ENCODE measurements around the gene ZNF556.
"Not testable (repeated sequence)": the region's sequence is repeated elsewhere in the genome, so short reads cannot be mapped to it uniquely, and the experiment has no call there.

ZNF556 gene

DNA sequence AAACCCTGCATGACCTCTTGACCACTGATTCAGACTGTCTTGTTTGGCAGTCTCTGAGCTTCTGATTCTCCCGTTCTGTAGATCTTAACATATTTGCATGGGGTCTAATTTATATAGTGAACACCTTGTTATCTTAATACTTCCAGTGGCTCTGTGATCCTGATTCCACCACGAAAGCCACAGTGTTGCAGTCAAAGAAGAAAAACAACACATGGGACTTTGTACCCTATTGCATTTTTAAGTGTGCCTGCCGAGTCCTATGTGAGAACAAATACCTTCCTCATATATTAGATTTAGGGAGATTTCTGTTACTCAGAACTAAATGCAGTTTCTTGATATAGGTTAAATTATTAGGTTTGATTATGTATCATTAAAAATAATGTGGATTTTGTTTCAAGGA is 12.3 kb upstream of the ZNF556 start:
- no peak for DNase-seq

DNA sequence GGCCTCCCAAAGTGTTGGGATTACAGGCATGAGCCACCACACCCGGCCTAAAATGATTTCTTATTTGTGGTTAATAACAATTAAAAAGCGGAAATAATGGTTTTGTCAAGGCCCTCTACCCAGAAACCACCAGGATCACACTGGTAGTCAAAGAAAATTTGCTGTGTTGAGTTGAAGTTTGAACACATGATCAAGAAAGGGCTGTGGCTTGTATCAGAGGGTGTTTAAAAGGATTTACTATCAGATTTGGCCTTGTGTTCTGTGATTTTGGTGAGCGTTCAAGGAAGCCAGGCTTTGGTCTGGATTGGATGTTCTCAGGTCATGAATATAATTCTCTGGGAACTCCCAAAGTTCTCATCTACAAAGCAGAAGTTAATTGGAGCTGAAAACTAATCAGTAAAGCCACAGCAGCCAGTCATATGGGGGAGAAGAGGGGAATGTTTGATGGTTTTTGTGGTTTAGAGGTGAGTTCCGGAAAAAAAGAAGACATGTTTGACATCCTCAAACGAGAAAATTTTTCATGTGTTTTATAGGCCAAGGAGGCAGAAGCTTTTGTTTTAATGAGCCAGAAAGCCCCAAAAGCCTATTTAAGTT is 10.6 kb upstream of the ZNF556 start:
- no peak for DNase-seq

DNA sequence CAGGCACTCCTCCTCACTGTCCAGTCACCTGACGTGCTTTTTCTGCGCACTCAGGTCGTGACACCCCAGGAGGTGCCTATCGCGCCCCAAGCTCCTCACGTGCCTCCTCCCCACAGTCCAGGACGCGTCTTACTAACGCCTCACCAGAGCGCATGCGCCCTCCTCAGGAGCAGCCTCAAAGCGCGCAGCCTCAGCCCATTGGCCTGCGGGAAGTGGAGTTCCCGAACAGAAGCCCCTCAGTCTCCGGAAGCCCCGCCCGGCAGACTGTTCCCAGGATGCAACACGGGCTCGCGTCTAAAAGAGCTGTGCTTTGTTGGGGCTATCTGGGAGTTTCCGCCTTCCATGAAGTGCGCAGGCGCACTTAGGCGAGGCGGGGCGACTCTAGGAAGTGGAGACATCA is 8.3 kb upstream of the ZNF556 start:
- no peak for DNase-seq

DNA sequence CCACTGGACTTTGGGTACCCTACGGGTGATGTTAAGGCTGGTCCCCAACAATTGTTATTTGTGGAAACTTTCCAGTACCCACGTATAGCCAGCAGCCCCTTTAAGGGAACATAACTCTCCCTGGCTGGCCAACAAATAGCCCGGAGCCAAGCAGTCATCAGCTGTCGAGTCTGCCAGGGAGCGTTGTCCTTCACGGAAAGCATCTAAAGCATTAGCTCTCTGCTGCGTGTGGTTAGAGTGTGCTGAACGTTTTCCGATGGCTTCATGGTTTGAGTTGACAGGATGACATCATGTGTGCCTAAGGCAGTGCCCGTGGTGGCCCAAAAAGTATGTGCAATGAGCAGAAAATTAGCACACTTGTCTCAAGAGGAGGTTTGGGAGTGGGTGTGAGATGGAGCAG is 3.3 kb upstream of the ZNF556 start:
- DNase-seq, result no peak

DNA sequence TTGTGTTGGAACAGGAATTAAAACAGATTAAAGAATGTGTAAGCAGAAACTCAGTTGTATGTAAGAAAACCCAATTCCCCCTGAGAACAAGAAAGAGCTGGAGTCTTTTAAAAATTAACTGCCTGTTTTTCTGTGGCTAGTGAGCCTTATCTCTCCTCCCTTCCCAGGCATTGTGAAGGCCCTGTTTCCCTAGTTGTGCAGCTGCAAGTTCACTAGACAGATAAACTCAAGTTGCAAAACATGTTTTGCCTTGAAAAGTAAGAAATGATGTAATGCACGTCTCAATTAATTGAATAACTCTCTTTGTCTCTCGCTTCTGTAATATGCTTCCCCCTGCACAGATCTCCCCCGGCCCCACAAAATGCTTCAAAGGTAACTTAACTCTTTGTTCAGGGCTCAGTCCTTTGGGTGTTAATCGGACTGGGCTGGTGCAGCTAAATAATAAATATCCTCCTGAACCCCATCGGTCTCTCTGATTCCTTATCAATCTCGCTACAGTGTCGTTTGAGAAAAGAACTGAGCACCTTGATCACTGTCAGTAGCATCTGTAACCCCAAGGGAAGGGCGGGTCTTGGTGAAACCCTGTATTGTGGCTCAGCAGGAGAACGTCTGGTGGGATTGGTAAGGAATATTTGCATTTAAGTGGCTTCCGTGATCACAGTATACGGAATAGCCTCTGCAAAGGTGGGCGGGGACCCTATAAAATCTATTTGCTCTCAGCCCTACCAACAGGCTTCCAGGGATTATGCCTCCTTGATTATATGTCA is 1.6 kb upstream of the ZNF556 start:
- DNase-seq, result peak; percentile 92

DNA sequence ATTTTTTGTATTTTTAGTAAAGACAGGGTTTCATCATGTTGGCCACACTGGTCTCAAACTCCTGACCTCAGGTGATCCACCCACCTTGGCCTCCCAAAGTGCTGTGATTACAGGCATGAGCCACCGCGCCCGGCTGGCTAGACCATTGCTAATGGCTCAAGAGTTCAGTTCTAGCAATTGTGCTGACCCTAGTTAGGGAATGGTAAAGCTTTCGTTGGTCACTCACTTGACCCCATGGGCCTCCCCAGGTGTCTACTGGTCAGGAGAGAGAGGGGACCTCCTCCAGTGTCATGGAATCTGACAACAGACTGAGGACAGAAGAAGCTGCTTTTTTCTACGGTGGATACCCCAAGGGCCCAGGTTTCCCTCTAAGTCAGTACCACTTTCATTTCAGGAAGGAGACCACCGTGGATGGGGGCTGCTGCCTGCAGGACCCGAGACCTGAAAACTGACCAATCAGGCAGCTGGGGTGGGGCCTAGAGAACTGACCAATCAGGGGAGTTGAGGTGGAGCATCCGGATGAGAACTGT is 575 bp upstream of the ZNF556 start:
- no peak for DNase-seq

DNA sequence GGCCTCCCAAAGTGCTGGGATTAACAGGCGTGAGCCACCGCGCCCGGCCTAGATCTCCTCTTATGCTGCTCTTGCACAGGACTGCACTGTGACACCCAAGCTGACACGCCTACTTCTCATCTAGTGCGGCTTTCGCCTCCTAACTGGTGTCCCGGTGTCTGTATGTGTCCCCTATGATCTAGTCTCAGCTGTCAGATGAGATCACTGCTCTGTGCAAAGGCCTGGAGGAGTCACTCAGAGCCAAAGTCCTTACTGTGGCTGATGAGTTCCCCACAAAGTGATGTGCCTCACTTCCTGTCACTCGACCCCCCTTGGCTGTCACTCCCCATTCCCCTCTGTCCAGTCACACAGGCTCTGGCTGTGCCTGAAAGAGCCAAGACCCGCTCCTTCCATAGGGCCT is 2.5 kb downstream of the ZNF556 start:
- no peak for DNase-seq

DNA sequence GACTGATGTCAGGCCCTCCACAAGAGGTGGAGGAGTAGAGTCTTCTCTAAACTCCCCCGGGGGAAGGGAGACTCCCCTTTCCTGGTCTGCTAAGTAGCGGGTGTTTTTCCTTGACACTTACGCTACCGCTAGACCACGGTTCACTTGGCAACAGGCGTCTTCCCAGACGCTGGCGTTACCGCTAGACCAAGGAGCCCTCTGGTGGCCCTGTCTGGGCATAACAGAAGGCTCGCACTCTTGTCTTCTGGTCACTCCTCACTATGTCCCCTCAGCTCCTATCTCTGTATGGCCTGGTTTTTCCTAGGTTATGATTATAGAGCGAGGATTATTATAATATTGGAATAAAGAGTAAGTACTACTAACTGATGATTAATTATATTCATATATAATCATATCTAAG is 5.0 kb downstream of the ZNF556 start:
- DNase-seq, result not testable (repeated sequence)

DNA sequence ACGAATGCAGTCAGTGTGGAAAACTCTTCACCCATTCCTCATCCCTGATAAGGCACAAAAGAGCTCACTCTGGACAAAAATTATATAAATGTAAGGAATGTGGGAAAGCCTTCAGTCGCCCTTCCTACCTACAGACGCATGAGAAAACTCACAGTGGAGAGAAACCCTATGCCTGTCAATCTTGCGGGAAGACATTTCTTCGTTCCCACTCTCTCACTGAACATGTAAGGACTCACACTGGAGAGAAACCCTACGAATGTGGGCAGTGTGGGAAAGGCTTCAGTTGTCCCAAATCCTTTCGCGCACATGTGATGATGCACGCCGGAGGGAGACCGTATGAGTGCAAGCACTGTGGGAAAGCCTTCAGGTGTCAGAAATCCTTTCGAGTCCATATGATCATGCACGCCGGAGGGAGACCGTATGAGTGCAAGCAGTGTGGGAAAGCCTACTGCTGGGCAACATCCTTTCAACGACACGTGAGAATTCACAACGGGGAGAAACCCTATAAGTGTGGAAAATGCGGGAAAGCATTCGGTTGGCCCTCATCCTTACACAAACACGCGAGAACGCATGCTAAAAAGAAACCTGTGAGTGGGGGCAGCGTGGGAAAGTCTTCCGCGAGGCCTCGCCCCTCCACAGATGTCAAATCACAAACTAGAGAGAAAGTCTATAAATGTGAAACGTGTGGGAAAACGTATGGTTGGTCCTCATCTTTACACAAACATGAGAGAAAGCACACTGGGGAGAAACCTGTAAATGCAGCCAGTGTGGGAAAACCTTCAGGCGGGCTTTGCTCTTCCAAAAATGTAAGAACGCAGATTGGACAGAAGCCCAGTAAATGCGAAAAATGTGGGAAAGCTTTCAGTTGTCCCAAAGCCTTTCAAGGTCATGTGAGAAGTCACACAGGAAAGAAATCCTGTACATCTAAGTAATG is 10.5 kb downstream of the ZNF556 start:
- no peak for DNase-seq

DNA sequence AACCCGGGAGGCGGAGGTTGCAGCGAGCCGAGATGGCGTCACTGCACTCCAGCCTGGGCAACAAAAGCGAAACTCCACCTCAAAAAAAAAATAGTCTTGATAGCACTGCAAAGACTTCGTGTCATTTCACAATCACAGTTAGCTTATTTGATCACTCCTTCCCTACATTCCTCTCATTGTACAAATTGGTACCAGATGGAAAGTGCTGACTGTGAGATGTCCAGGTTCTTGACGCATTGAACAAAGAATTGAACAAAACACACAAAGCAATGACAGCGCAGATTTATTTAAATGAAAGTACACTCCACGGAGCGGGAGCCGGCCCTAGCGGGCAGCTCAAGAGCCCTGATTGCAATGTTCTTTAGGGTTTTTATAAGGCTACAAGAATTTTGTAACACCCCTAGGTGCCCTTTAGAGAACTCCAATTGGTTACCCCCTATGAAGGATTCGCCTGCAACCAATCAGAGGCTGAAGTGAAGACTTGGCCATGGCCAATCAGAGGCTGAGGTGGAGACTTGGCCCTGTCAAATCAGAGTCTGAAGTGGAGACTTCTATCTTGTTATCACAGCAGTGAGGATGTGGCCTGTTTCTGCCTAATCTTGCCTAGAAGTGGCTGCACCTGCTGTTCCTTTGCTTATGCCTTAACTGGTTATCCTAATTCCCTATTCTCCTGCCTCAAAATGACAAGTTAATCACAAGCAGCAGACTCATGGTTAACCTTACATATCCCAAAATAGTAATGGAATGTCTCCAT is 16.7 kb downstream of the ZNF556 start:
- peak; percentile 24 for DNase-seq

DNA sequence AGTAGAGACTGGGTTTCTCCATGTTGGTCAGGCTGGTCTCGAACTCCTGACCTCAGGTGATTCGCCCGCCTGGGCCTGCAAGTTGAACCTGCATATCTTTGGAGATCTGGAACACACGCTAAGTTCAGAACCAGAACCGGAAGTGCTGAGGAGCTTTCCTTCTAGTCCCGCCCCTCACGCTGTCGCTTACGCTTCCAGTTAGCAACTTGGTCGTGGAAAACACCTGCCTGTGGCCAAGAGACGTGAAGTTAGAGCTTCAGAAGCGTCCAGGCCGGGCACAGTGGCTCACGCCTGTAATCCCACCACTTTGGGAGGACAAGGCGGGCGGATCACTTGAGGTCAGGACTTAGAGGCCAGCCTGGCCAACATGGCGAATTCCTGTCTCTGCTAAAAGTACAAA is 18.6 kb downstream of the ZNF556 start:
- no peak for DNase-seq

DNA sequence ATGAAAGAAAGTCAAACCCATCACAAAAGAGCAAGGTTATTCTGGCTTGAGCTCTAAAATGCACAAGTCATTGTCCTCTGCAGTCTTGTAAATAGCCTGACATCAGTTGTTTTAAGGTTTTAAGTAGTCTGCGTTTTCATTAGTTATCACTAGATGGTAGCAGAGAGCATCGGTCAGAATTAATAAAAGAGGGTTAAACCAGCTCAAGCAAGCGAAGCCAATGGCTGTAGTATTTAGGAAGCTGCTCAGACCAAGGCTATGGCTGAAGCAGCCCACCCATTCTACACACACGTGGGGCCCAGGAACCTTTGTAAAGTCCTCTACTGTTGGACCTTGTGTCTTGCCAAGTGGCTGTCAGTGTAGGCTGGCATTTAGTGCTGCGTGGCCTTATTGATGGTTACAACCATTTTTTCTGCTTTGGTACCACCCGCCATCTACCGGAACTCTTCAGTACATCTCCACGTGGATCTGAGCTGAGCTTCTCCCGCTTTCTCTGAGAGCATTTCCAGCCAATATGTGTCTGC is 20.3 kb downstream of the ZNF556 start:
- peak; percentile 87 for DNase-seq

DNA sequence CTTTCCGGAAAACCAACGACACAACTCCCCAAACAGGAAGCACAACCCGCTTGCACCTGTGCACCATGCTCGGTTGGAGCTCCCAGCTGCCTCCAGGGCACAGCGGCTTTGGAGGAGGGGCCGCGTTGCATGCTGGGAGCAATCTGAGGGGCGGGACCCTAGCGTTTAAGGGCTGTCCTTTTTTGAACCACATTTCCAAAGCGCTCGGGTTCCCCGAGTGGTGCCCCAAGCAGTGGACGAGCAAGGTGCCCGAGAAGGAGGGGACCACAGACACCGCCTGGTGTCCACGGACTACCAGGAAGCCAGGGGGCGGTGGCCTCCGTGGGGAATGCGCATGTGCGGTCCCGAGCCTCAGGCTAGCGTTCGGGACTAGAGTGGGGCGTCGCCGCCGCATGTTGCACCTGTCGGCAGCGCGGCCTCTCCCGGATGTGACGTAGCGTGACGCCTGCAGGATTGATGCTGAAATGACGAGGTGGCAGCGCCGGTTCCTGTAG is 21.6 kb downstream of the ZNF556 start:
- DNase-seq, result peak; percentile 73

DNA sequence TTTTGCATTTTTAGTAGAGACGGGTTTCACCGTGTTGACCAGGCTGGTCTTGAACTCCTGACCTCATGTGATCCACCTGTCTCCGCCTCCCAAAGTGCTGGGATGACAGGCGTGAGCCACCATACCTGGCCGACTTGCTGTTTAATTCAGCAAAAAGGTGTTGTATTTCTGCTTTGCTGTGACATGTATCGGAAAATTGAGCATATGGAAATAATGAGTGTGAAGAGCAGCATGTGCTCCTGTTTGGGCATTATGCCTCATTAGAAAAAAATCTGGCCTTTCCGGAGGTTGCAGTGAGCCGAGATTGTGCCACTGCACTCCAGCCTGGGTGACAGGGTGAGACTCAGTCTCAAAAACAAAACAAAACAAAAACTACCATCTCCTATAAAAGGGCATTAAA is 23.4 kb downstream of the ZNF556 start:
- DNase-seq, result not testable (repeated sequence)

DNA sequence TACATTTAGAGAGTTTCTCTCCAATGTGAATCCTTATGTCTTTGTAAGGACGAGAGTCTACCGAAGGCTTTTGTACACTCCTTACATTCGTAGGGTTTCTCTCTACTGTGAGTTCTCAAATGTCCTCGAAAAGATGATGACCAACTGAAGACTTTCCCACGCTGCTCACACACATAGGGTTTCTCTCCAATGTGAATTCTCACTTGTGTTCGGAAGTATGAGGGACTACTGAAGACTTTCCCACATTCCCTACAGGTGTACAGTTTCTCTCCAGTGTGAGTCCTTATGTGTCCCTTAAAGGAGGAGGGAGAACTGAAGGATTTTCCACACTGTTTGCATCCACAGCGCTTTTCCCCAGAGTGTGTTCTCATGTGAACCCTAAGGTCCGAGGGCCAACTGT is 29.6 kb downstream of the ZNF556 start:
- no peak for DNase-seq

DNA sequence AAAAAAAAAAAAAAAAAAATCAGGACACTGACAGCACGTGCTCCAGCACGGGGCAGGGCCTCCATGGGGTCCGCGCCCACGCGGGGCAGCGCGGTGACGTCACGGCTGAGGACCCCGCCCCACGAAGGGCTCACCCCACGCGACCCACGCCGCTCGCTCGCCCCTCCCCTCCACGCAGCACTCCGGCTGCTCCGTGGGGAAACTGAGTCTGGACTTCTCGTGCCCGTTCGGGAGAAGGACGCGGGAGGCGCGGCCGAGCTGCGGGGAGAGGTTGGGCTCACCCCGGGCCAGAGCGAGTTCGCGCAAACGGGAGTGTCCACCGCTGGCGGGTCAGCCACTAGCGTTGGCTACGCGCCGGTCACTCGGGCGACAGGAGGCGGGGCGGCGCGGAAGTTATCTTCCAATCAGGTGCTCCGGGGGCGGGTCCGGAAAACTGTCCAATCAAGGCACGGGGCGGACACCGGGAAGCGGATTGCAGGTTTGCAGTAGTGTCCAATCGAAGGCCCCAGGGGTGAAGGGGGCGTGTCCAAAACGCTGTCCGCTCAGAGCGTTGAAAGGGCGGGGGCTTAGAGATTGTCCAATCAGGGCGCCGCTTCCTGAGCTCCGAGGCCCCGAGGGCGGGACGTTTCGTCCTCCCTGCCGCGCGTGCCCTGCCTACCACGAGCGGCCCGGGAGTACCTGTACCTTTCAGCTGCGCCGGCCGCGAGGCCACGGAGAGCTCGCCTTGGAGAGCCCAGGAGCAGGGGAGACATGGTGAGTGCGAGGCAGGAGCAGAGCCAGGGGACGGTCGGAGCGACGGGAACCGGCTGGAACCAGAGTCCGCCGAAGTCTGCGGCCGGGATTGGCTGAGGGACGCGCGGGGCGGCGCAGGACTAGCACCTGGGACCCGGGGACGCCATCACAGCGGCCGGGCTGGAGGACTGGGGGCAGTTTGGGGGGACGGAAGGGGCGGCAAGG is 33.4 kb downstream of the ZNF556 start, which contains the start of gene ZNF57:
ZNF57 (plus strand) TSS at position 633 of the 957 bp plus-strand sequence; CDS start at position 751, 118 bp downstream.
- DNase-seq, result peak; percentile 100

DNA sequence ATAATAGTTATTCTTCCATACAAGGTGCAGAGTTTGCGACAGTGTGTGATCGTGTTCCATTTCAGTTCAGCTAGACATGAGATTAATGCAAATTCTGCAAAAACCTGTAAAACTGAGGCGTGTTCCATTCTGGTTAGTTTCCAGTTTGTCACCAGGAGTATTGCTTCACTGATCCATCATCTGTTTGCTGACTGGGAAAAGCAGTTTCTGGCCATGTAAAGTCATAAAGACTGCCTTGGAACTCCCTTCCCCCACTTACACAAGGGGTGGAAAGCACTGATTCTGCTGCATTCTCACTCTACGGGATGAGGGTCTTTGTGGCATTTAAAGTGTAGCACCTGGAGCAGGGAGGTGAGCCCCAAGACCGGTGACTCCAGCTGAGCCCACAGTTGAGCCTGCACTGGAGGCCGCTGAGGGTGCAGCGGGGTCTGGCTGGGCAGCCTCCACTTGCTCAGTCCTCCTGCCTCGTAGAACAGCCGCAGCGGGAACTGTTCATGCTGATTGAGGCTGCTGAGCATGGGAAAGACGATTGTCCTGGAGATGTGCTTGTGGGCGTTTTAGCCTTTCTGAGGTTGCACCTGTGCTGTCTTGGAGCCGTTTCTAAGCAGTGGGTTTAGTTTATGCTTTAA is 35.6 kb downstream of the ZNF556 start:
- no peak for DNase-seq

DNA sequence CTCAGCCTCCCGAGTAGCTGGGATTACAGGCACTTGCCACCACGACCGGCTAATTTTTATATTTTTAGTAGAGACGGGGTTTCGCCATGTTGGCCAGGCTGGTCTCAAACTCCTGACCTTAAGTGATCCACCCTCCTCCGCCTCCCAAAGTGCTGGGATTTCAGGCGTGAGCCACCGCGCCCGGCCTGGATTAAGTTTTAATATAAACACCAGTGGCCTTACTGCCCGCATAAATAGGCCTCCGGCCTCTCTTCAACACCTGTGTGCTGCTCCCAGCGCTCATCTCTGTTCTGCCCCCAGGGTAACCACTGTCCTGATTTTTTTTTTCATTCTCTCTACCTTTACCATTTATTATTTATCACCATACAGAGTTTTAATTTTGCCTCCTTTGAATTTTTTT is 36.2 kb downstream of the ZNF556 start:
- not testable (repeated sequence) for DNase-seq

DNA sequence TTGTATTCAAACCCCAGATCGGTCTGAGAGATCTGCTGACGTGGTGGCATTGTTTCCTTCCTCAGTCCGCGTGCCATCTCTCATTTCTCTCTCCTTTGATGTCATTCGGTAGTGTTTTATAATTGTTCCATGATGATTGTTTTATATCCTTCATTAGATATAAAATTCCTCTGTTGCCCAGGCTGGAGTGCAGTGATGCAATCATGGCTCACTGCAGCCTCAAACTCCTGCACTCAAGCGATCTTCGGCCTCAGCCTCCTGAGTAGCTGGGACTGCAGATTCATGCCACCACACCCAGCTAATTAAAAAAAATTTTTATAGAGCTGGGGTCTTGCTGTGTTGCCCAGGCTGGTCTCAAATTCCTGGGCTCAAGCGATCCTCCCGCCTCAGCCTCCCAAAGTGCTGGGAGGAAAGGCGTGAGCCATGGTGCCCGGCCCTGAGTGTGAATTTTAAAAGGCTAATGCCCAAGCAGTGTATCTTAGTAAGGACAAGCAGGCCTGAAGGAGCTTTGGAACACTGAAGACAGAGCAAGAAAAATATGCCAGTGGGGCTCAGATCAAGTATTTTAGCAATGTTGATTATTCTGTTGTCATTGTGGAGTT is 38.9 kb downstream of the ZNF556 start:
- DNase-seq, result no peak

DNA sequence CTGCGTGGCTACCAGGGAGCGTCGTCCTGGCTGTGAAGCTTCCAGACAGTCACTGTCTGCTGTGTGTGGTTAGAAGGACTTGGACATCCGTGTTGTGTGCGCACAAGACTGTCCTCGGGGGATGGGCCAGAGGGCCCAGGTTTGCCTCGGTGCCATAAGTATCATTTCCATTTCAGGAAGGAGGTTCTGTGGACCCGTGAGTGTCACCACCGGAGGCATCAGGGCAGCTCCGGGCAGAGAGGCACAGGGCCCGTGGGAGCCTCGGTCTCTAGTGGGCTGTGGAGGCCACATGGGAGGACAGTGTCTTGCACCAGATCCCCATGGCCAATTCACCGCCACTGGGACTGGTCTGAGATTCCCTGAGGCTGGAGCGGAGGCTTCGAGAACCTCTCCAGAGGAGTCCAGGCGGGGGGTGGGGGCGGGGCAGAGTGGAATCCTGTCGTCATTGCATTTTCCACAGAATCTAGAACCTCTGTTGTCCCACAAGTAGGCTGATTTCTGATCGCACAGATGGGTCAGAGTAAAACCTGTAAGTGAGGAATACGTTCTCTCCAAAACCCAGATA is 39.6 kb downstream of the ZNF556 start:
- no peak for DNase-seq

Data from hematopoietic multipotent progenitor cell treated with erythropoietin and hydrocortisone succinate and interleukin-3 and kit ligand, for 4 days (in vitro differentiated cells).